PC-9 (cell line): ENCODE results near the gene STRN4. TPM values are rescaled to one million over a fixed set of nuclear protein-coding genes. Genes with fewer than 3 reads are reported as not detected.

Experiments used
- BruUV-seq: library from RNA; stranded (reverse); fragments of 400-500 nt; replicated peaks from 2 replicates; lab custom pipeline; 2021; lab: Mats Ljungman, UMichigan
- CTCF ChIA-PET: fragments of 300-600 bp; sonication (Branson Sonifier 250); formaldehyde crosslinking; loops from one replicate; lab custom pipeline; 2022; ENCODE audit warnings: antibody characterized with exemption; lab: Charles Lee
- POLR2A ChIA-PET: fragments of 300-600 bp; sonication (Branson Sonifier 250); formaldehyde crosslinking; loops from one replicate; lab custom pipeline; 2022; ENCODE audit warnings: antibody characterized with exemption; ENCODE audit not compliant: unreplicated experiment; lab: Charles Lee
- DNase-seq, 2 experiments: peaks; one replicate each; pipeline versions ENCODE4 v3.0.0 to v3.0.0-alpha.2; 2015 to 2022; ENCODE audit warnings: mixed read lengths in 1 of 2
- H2AFZ ChIP-seq: fragments of 200-600 bp; sonication (generic); 2 replicates; pipeline ENCODE4 v1.8.1; 2017; ENCODE audit warnings: antibody characterized with exemption
- H3F3A ChIP-seq: fragments of 200-600 bp; sonication (generic); 2 replicates; pipeline ENCODE4 v1.8.1; 2017; ENCODE audit warnings: antibody characterized with exemption, mild to moderate bottlenecking, low read depth; ENCODE audit not compliant: insufficient read depth
- H3K27ac ChIP-seq: fragments of 200-600 bp; sonication (generic); 2 replicates; pipeline ENCODE4 v1.6.1; 2016; ENCODE audit warnings: mixed run types
- H3K27me3 ChIP-seq: fragments of 200-600 bp; sonication (generic); 2 replicates; pipeline ENCODE4 v1.6.1; 2016; ENCODE audit warnings: low read depth, mixed run types; ENCODE audit not compliant: insufficient read depth
- H3K36me3 ChIP-seq: fragments of 200-600 bp; sonication (generic); 2 replicates; pipeline ENCODE4 v1.6.1; 2016; ENCODE audit warnings: low read depth, mixed run types
- H3K4me1 ChIP-seq: fragments of 200-600 bp; sonication (generic); replicated peaks from 2 replicates; pipeline ENCODE4 v1.6.1; 2016; ENCODE audit warnings: mixed run types; ENCODE audit not compliant: insufficient read depth
- H3K4me2 ChIP-seq: fragments of 200-600 bp; sonication (generic); 2 replicates; pipeline ENCODE4 v1.6.1; 2017; ENCODE audit warnings: mixed run types
- H3K4me3 ChIP-seq: fragments of 200-600 bp; sonication (generic); 2 replicates; pipeline ENCODE4 v1.6.1; 2016; ENCODE audit warnings: mixed run types
- H3K79me2 ChIP-seq: fragments of 200-600 bp; sonication (generic); 2 replicates; pipeline ENCODE4 v1.6.1; 2017; ENCODE audit warnings: low read depth, mixed run types
- H3K9me2 ChIP-seq: fragments of 200-600 bp; sonication (generic); 2 replicates; pipeline ENCODE4 v1.8.1; 2017; ENCODE audit warnings: mild to moderate bottlenecking; ENCODE audit not compliant: insufficient read depth
- H3K9me3 ChIP-seq: fragments of 200-600 bp; sonication (generic); 2 replicates; pipeline ENCODE4 v1.8.1; 2016; ENCODE audit warnings: low read depth; ENCODE audit not compliant: insufficient read depth
- H4K20me1 ChIP-seq: fragments of 200-600 bp; sonication (generic); 2 replicates; pipeline ENCODE4 v1.8.1; 2017; ENCODE audit not compliant: insufficient read depth
- CTCF ChIP-seq: fragments of 200-600 bp; sonication (generic); conservative IDR thresholded peaks from 2 replicates; pipeline ENCODE4 v1.6.1; 2017; ENCODE audit warnings: mixed run types, antibody characterized with exemption, mild to moderate bottlenecking, moderate library complexity
- EZH2 ChIP-seq: fragments of 200-600 bp; sonication (generic); IDR thresholded peaks from 2 replicates; pipeline ENCODE4 v1.8.0; 2017; ENCODE audit warnings: antibody characterized with exemption, low read depth
- intact Hi-C: fragments of 100-400 bp; cut with micrococcal nuclease; formaldehyde crosslinking; loops from one replicate; pipeline ENCODE4 v1.10.0; 2022; ENCODE audit not compliant: unreplicated experiment
- total RNA-seq: library from RNA; stranded (reverse); gene quantifications from 2 replicates; pipeline ENCODE4 v1.2.3, GENCODE V29; 2021

STRN4 gene
- total RNA-seq, 1 experiment from 2014 or later: 93.3 TPM

- peaks cover 40% of the 10 kb centered on the region for H3K4me1 ChIP-seq
- peaks cover 56% of the 10 kb centered on the region for H3F3A ChIP-seq
- POLR2A ChIA-PET: interaction anchor here (0.5 kb wide), 1 partner anchor 438 kb away, joined by 16 read pairs; no protein-coding TSS in a partner anchor
- peak overlapping the region; percentile 83 for H3K4me2 ChIP-seq
- no TSS peak for BruUV-seq
- H3K27ac ChIP-seq: peak overlapping the region; percentile 92
- H2AFZ ChIP-seq: no peak overlapping the region
- H3K9me3 ChIP-seq: no peaks in the 10 kb centered on the region
- intact Hi-C loops: loop anchor here (1.0 to 5.0 kb wide), 3 partner anchors 38 to 115 kb away; no protein-coding TSS in a partner anchor
- H4K20me1 ChIP-seq: peaks cover 8% of the 10 kb centered on the region; the same call in 1 of the 2 replicates
- H3K79me2 ChIP-seq: peaks cover 55% of the 10 kb centered on the region
- H3K4me3 ChIP-seq: peak overlapping the region; percentile 98
- H3K9me2 ChIP-seq: no peaks in the 10 kb centered on the region
- peaks cover 30% of the 10 kb centered on the region for H3K36me3 ChIP-seq
- TF ChIP-seq EZH2 (no peak), CTCF (no peak)
- CTCF ChIA-PET: interaction anchor here (0.6 kb wide), 1 partner anchor 42 kb away, joined by 12 read pairs; no protein-coding TSS in a partner anchor
- peak; percentile 58 to 61 for DNase-seq
- no peaks in the 10 kb centered on the region for H3K27me3 ChIP-seq
Observed at GRCh38 chr19:46787331-46788261, 41.3 kb upstream of the STRN4 start.

GRCh38 chr19:46787040-46787330, 40.7 kb upstream of the STRN4 start:
- H3K36me3 ChIP-seq: peaks cover 36% of the 10 kb centered on the region
- ChIA-PET POLR2A (no interaction called here), CTCF (no interaction called here)
- H3K27me3 ChIP-seq: no peaks in the 10 kb centered on the region
- no peaks in the 10 kb centered on the region for H3K9me3 ChIP-seq
- intact Hi-C loops: loop anchor here (5.0 kb wide), 2 partner anchors 55 to 115 kb away; no protein-coding TSS in a partner anchor
- H4K20me1 ChIP-seq: peaks cover 11% of the 10 kb centered on the region; the same call in 1 of the 2 replicates
- H3K79me2 ChIP-seq: peaks cover 62% of the 10 kb centered on the region
- DNase-seq: no peak
- no peak overlapping the region for H2AFZ ChIP-seq
- H3K4me3 ChIP-seq: peak overlapping the region; percentile 98
- no TSS peak for BruUV-seq
- peak overlapping the region; percentile 92 for H3K27ac ChIP-seq
- H3K9me2 ChIP-seq: no peaks in the 10 kb centered on the region
- TF ChIP-seq CTCF (no peak), EZH2 (no peak)
- H3K4me1 ChIP-seq: peaks cover 44% of the 10 kb centered on the region
- H3K4me2 ChIP-seq: peak overlapping the region; percentile 83
- H3F3A ChIP-seq: peaks cover 58% of the 10 kb centered on the region

- Histone ChIP-seq H3F3A (peaks cover 63% of the 10 kb centered on the region), H3K4me1 (peaks cover 50% of the 10 kb centered on the region), H3K4me2 (peak overlapping the region; percentile 83), H3K4me3 (peak overlapping the region; percentile 98), H3K9me2 (no peaks in the 10 kb centered on the region), H4K20me1 (peaks cover 11% of the 10 kb centered on the region; the same call in 1 of the 2 replicates), H3K9me3 (no peaks in the 10 kb centered on the region), H3K27ac (peak overlapping the region; percentile 92), H3K79me2 (peaks cover 67% of the 10 kb centered on the region), H3K27me3 (no peaks in the 10 kb centered on the region), H2AFZ (no peak overlapping the region; the same call in 1 of the 2 replicates), H3K36me3 (peaks cover 41% of the 10 kb centered on the region)
- DNase-seq: peak; percentile 57 to 90
- CTCF ChIA-PET: interaction anchor here (0.6 kb wide), 1 partner anchor 43 kb away, joined by 3 read pairs; no protein-coding TSS in a partner anchor
- TF ChIP-seq EZH2 (no peak), CTCF (no peak)
- intact Hi-C loops: loop anchor here (5.0 kb wide), 2 partner anchors 54 to 116 kb away; no protein-coding TSS in a partner anchor
- TSS peak; percentile 41 for BruUV-seq
- POLR2A ChIA-PET: interaction anchor here (0.6 to 0.7 kb wide), 2 partner anchors 11 to 351 kb away, joined by 4 to 21 read pairs; no protein-coding TSS in a partner anchor
Observed at GRCh38 chr19:46786236-46787039, 40.2 kb upstream of the STRN4 start.
